DOHH2 (cell line): ENCODE results near the gene PGR.

Source experiments
- H3F3A ChIP-seq: fragments of 200-600 bp; sonication (generic), shearing (Covaris generic); 2 replicates; pipeline ENCODE4 v1.6.0; 2016; ENCODE audit warnings: antibody characterized with exemption, mild to moderate bottlenecking; ENCODE audit not compliant: control insufficient read depth, insufficient read depth
- H3K27ac ChIP-seq: fragments of 200-600 bp; sonication (generic); 2 replicates; pipeline ENCODE4 v1.5.1; 2014; ENCODE audit warnings: low read depth, mild to moderate bottlenecking, low read length, moderate library complexity
- H3K27me3 ChIP-seq: fragments of 200-600 bp; sonication (generic); 2 replicates; pipeline ENCODE4 v1.6.1; 2014; ENCODE audit warnings: mild to moderate bottlenecking, low read length, mixed read lengths; ENCODE audit not compliant: control insufficient read depth
- H3K36me3 ChIP-seq: fragments of 200-600 bp; sonication (generic); 2 replicates; pipeline ENCODE4 v1.6.1; 2014; ENCODE audit warnings: mild to moderate bottlenecking, low read length, moderate library complexity, mixed read lengths; ENCODE audit not compliant: control insufficient read depth
- H3K4me1 ChIP-seq: fragments of 200-600 bp; sonication (generic); 2 replicates; pipeline ENCODE4 v1.6.1; 2014; ENCODE audit warnings: mild to moderate bottlenecking, low read length, mixed read lengths; ENCODE audit not compliant: control insufficient read depth
- H3K4me2 ChIP-seq: fragments of 200-600 bp; sonication (generic); 2 replicates; pipeline ENCODE4 v1.6.0; 2014; ENCODE audit warnings: mild to moderate bottlenecking, low read length, moderate library complexity
- H3K4me3 ChIP-seq: fragments of 200-600 bp; sonication (generic); 2 replicates; pipeline ENCODE4 v1.5.1; 2014; ENCODE audit warnings: mild to moderate bottlenecking, low read length, mixed read lengths
- H3K79me2 ChIP-seq: fragments of 200-600 bp; sonication (generic); 2 replicates; pipeline ENCODE4 v1.6.1; 2014; ENCODE audit warnings: mild to moderate bottlenecking, low read length, mixed read lengths; ENCODE audit not compliant: control insufficient read depth
- H3K9me2 ChIP-seq: fragments of 200-600 bp; sonication (generic); replicated peaks from 2 replicates; pipeline ENCODE4 v1.6.1; 2014; ENCODE audit warnings: mild to moderate bottlenecking, low read length, mixed read lengths; ENCODE audit not compliant: control insufficient read depth
- H3K9me3 ChIP-seq: fragments of 200-600 bp; sonication (generic); 2 replicates; pipeline ENCODE4 v1.6.1; 2014; ENCODE audit warnings: antibody characterized with exemption, low read length, mixed read lengths; ENCODE audit not compliant: control insufficient read depth, insufficient read depth
- H4K20me1 ChIP-seq: fragments of 200-600 bp; sonication (generic); 2 replicates; pipeline ENCODE4 v1.6.0; 2014; ENCODE audit warnings: low read depth, mild to moderate bottlenecking, antibody characterized with exemption, low read length, moderate library complexity; ENCODE audit not compliant: control insufficient read depth, insufficient read depth
- CTCF ChIP-seq: fragments of 200-600 bp; sonication (generic); IDR thresholded peaks from one replicate; pipeline ENCODE4 v1.5.1; 2014; ENCODE audit warnings: antibody characterized with exemption, mild to moderate bottlenecking, low read depth, low read length; ENCODE audit not compliant: poor library complexity, severe bottlenecking
- EZH2phosphoT487 ChIP-seq: fragments of 200-600 bp; sonication (generic); IDR thresholded peaks from 2 replicates; pipeline ENCODE4 v1.6.1; 2017; ENCODE audit warnings: borderline replicate concordance, mild to moderate bottlenecking, antibody characterized with exemption, low read length, moderate library complexity, mixed read lengths

Gene PGR

GRCh38 chr11:101090679-101091270 is 38.8 kb downstream of the PGR start:
- Histone ChIP-seq H3K4me2 (no peak overlapping the region), H3K79me2 (no peaks in the 10 kb centered on the region), H3K9me3 (no peaks in the 10 kb centered on the region), H3K27me3 (no peaks in the 10 kb centered on the region), H3K4me3 (no peak overlapping the region), H3K36me3 (no peaks in the 10 kb centered on the region), H3K9me2 (no peaks in the 10 kb centered on the region), H3K27ac (no peak overlapping the region), H3F3A (no peaks in the 10 kb centered on the region), H3K4me1 (no peaks in the 10 kb centered on the region), H4K20me1 (no peaks in the 10 kb centered on the region)
- no peak for TF ChIP-seq CTCF
- no peak for TF ChIP-seq EZH2phosphoT487

- H3K4me1 ChIP-seq: no peaks in the 10 kb centered on the region
- no peaks in the 10 kb centered on the region for H3K27me3 ChIP-seq
- no peaks in the 10 kb centered on the region for H3K9me3 ChIP-seq
- H3K4me2 ChIP-seq: no peak overlapping the region
- H3K27ac ChIP-seq: no peak overlapping the region
- TF ChIP-seq EZH2phosphoT487: no peak
- TF ChIP-seq CTCF: no peak
- no peaks in the 10 kb centered on the region for H3K79me2 ChIP-seq
- no peaks in the 10 kb centered on the region for H3F3A ChIP-seq
- H3K36me3 ChIP-seq: no peaks in the 10 kb centered on the region
- H3K9me2 ChIP-seq: no peaks in the 10 kb centered on the region
- no peak overlapping the region for H3K4me3 ChIP-seq
- no peaks in the 10 kb centered on the region for H4K20me1 ChIP-seq
Observed at GRCh38 chr11:101083335-101083734, 46.3 kb downstream of the PGR start.

- no peaks in the 10 kb centered on the region for H3K9me2 ChIP-seq
- H3K9me3 ChIP-seq: no peaks in the 10 kb centered on the region
- no peaks in the 10 kb centered on the region for H3F3A ChIP-seq
- H3K4me3 ChIP-seq: no peak overlapping the region
- no peak overlapping the region for H3K27ac ChIP-seq
- H3K4me2 ChIP-seq: no peak overlapping the region
- no peak for TF ChIP-seq CTCF
- TF ChIP-seq EZH2phosphoT487: no peak
- no peaks in the 10 kb centered on the region for H3K27me3 ChIP-seq
- H3K36me3 ChIP-seq: no peaks in the 10 kb centered on the region
- H3K79me2 ChIP-seq: no peaks in the 10 kb centered on the region
- no peaks in the 10 kb centered on the region for H3K4me1 ChIP-seq
- H4K20me1 ChIP-seq: no peaks in the 10 kb centered on the region
Observed at GRCh38 chr11:101082813-101083212, 46.8 kb downstream of the PGR start.
